ENCODE measurements around the gene TTC28. TPM values are rescaled to one million over a fixed set of nuclear protein-coding genes. Genes with fewer than 3 reads are reported as not detected.

TTC28 gene
- total RNA-seq, 6 experiments from 2014 or later, result 10.8 to 18.9 (median 13.6) TPM

DNA sequence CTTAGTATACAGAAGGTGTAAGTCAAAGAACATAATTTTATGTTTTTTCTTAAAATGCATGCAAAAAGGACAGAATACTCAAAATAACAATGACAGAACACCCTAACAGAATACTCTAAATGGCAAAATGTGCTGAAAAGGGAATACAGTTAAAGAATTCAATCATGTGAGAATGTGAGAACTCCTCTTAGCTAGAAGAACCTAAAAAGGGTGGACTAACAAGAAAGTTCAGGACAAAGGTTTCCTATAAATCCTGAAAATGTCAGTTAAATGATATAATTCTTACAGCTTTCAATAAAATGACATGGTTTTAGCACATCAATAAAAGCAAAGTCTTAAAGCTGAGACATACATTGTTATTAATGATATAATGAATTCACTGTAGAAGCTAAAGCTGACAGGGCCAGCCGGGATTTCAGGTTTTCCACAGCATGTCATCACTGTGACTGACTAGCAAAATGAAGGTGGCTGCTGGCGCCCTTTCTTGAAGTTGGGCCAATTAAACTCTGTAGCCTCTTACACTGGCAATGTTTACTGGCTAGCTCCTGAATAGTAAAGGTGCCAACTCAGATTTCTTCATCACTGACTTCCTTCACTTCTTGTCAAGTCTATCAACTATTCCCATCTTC lies 244.4 kb downstream of the TTC28 start:
- Mint-ChIP-seq H3K9me3 (no peaks in the 10 kb centered on the region), H3K27me3 (ENCODE audit: insufficient read depth) (peaks cover 1% of the 10 kb centered on the region; the same call in 1 of the 2 replicates), H3K4me3 (no peak overlapping the region), H3K4me1 (ENCODE audit: low read depth) (peaks cover 47% of the 10 kb centered on the region), H3K27ac (no peak overlapping the region), H3K36me3 (ENCODE audit: low read depth) (no peaks in the 10 kb centered on the region)
- no peak for TF ChIP-seq CTCF (IDR thresholded peaks at IDR 0.05)
- no peak for DNase-seq

GRCh38 chr22:28430466-28431025 lies 249.1 kb downstream of the TTC28 start:
- Mint-ChIP-seq H3K4me3 (no peak overlapping the region), H3K27ac (no peak overlapping the region), H3K9me3 (no peaks in the 10 kb centered on the region), H3K27me3 (ENCODE audit: insufficient read depth) (peaks cover 1% of the 10 kb centered on the region; the same call in 1 of the 2 replicates), H3K36me3 (ENCODE audit: low read depth) (no peaks in the 10 kb centered on the region), H3K4me1 (ENCODE audit: low read depth) (peaks cover 50% of the 10 kb centered on the region)
- DNase-seq, result no peak
- TF ChIP-seq CTCF (IDR thresholded peaks at IDR 0.05), result no peak

DNA sequence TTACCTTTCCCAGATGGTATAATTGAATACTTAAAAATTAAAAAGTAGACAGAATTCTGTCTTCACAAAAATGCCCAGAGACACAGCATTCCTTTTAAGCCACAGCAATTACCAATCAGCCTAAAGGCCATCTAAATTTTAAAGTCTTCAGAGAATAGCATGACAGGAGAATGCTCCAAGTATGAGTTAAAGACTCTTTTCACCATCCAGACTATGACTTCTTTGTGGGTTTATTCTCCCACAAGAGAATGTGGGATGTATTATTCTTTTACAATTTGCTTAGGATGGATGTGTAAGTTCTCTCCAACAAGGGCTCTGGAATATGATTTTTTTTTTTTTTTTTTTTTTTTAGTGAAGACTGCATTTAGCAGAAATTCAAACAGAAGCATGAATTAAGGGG lies 249.9 kb downstream of the TTC28 start:
- peaks cover 56% of the 10 kb centered on the region for H3K4me1 Mint-ChIP-seq (ENCODE audit: low read depth)
- H3K27me3 Mint-ChIP-seq (ENCODE audit: insufficient read depth), result peaks cover 1% of the 10 kb centered on the region; the same call in 1 of the 2 replicates
- no peaks in the 10 kb centered on the region for H3K36me3 Mint-ChIP-seq (ENCODE audit: low read depth)
- no peak overlapping the region for H3K27ac Mint-ChIP-seq
- H3K9me3 Mint-ChIP-seq, result no peaks in the 10 kb centered on the region
- DNase-seq, result peak; percentile 31
- H3K4me3 Mint-ChIP-seq, result no peak overlapping the region
- TF ChIP-seq CTCF (IDR thresholded peaks at IDR 0.05), result no peak

- no peak for DNase-seq
- peaks cover 63% of the 10 kb centered on the region for H3K4me1 Mint-ChIP-seq (ENCODE audit: low read depth)
- H3K9me3 Mint-ChIP-seq, result no peaks in the 10 kb centered on the region
- H3K4me3 Mint-ChIP-seq, result no peak overlapping the region
- H3K27me3 Mint-ChIP-seq (ENCODE audit: insufficient read depth), result peaks cover 1% of the 10 kb centered on the region; the same call in 1 of the 2 replicates
- no peaks in the 10 kb centered on the region for H3K36me3 Mint-ChIP-seq (ENCODE audit: low read depth)
- TF ChIP-seq CTCF (IDR thresholded peaks at IDR 0.05), result no peak
- no peak overlapping the region for H3K27ac Mint-ChIP-seq
Measured at GRCh38 chr22:28428271-28428670, 251.4 kb downstream of the TTC28 start.

- H3K9me3 Mint-ChIP-seq, result no peaks in the 10 kb centered on the region
- H3K4me1 Mint-ChIP-seq (ENCODE audit: low read depth), result peaks cover 57% of the 10 kb centered on the region
- peak overlapping the region; percentile 43; the same call in 1 of the 2 replicates for H3K27ac Mint-ChIP-seq
- H3K27me3 Mint-ChIP-seq (ENCODE audit: insufficient read depth), result no peaks in the 10 kb centered on the region
- peak; percentile 25 for DNase-seq
- H3K36me3 Mint-ChIP-seq (ENCODE audit: low read depth), result no peaks in the 10 kb centered on the region
- peak overlapping the region; percentile 22 for H3K4me3 Mint-ChIP-seq
- TF ChIP-seq CTCF (IDR thresholded peaks at IDR 0.05), result no peak
Measured at GRCh38 chr22:28426346-28427132, 253.1 kb downstream of the TTC28 start.
